Neuronal stem cell (in vitro differentiated cells): ENCODE results near the gene NLRC3.

ENCODE experiments used
- DNase-seq: peaks from one replicate; pipeline ENCODE4 v3.0.0-alpha.2; 2013; ENCODE audit warnings: low spot score
- H2AFZ ChIP-seq: one replicate; pipeline ENCODE4 v1.6.1; 2013; ENCODE audit warnings: mild to moderate bottlenecking, low read length, inconsistent platforms
- H2AK5ac ChIP-seq: 2 replicates; pipeline ENCODE4 v1.6.1; 2013; ENCODE audit warnings: low read depth, mild to moderate bottlenecking, inconsistent platforms, low read length, moderate library complexity, mixed read lengths
- H2BK120ac ChIP-seq: 2 replicates; pipeline ENCODE4 v1.6.1; 2013; ENCODE audit warnings: low read depth, mild to moderate bottlenecking, inconsistent platforms, low read length, moderate library complexity, mixed read lengths
- H2BK12ac ChIP-seq: one replicate; pipeline ENCODE4 v1.6.1; 2013; ENCODE audit warnings: low read length, inconsistent platforms
- H2BK15ac ChIP-seq: 2 replicates; pipeline ENCODE4 v1.6.1; 2013; ENCODE audit warnings: mild to moderate bottlenecking, low read length, inconsistent platforms, mixed read lengths
- H2BK5ac ChIP-seq: one replicate; pipeline ENCODE4 v1.6.1; 2013; ENCODE audit warnings: inconsistent platforms, mild to moderate bottlenecking, low read length, moderate library complexity
- H3K14ac ChIP-seq: one replicate; pipeline ENCODE4 v1.6.1; 2013; ENCODE audit warnings: low read length, inconsistent platforms
- H3K18ac ChIP-seq: 2 replicates; pipeline ENCODE4 v1.6.1; 2013; ENCODE audit warnings: low read length, inconsistent platforms
- H3K23ac ChIP-seq: 2 replicates; pipeline ENCODE4 v1.6.1; 2013; ENCODE audit warnings: low read depth, mild to moderate bottlenecking, mixed read lengths, low read length, inconsistent platforms; ENCODE audit not compliant: poor library complexity
- H3K27ac ChIP-seq: replicated peaks from 3 replicates; pipeline ENCODE4 v1.5.1; 2013; ENCODE audit warnings: low read length, inconsistent platforms
- H3K27me3 ChIP-seq, 3 experiments: 2 replicates each; pipeline ENCODE4 v1.6.1; 2013; ENCODE audit warnings: low read length in 3 of 3, mild to moderate bottlenecking in 2 of 3, inconsistent platforms in 1 of 3, low read depth in 1 of 3, mixed read lengths in 1 of 3, moderate library complexity in 1 of 3; ENCODE audit not compliant: control insufficient read depth in 3 of 3, insufficient read depth in 3 of 3
- H3K36me3 ChIP-seq, 2 donors: replicated peaks in 1 of 2; 2 replicates each; pipeline ENCODE4 v1.6.1; 2013; ENCODE audit warnings: low read length in 2 of 2; ENCODE audit not compliant: control insufficient read depth in 2 of 2, insufficient read depth in 2 of 2
- H3K4ac ChIP-seq: 2 replicates; pipeline ENCODE4 v1.6.1; 2013; ENCODE audit warnings: inconsistent platforms, mild to moderate bottlenecking, low read length, moderate library complexity
- H3K4me1 ChIP-seq, 2 donors: 1 replicate in 1 of 2; 2 replicates in 1 of 2; pipeline ENCODE4 v1.6.1; 2013; ENCODE audit warnings: low read length in 2 of 2, low read depth in 1 of 2; ENCODE audit not compliant: control insufficient read depth in 2 of 2, insufficient read depth in 1 of 2
- H3K4me2 ChIP-seq: one replicate; pipeline ENCODE4 v1.6.1; 2013; ENCODE audit warnings: mild to moderate bottlenecking, low read length, inconsistent platforms; ENCODE audit not compliant: insufficient read depth, poor library complexity, severe bottlenecking
- H3K4me3 ChIP-seq, 2 donors: 2 replicates each; pipeline ENCODE4 v1.5.1; 2013; ENCODE audit warnings: low read length in 2 of 2, mild to moderate bottlenecking in 2 of 2, inconsistent platforms in 1 of 2, moderate library complexity in 1 of 2
- H3K79me1 ChIP-seq: one replicate; pipeline ENCODE4 v1.6.1; 2013; ENCODE audit warnings: low read depth, mild to moderate bottlenecking, inconsistent platforms, low read length, moderate library complexity
- H3K9ac ChIP-seq: one replicate; pipeline ENCODE4 v1.6.1; 2013; ENCODE audit warnings: mild to moderate bottlenecking, low read depth, low read length, inconsistent platforms; ENCODE audit not compliant: poor library complexity
- H3K9me3 ChIP-seq, 2 donors: replicated peaks in 1 of 2; 2 replicates each; pipeline versions ENCODE3 to v1.6.1; 2013; ENCODE audit warnings: low read length in 2 of 2, mild to moderate bottlenecking in 2 of 2, inconsistent platforms in 1 of 2, low read depth in 1 of 2, mixed read lengths in 1 of 2, moderate library complexity in 1 of 2; ENCODE audit not compliant: control insufficient read depth in 2 of 2, insufficient read depth in 1 of 2
- H4K8ac ChIP-seq: one replicate; pipeline ENCODE4 v1.6.1; 2013; ENCODE audit warnings: low read depth, mild to moderate bottlenecking, inconsistent platforms, low read length, moderate library complexity
- H4K91ac ChIP-seq: one replicate; pipeline ENCODE4 v1.6.1; 2013; ENCODE audit warnings: low read length, low read depth, mild to moderate bottlenecking, inconsistent platforms; ENCODE audit not compliant: poor library complexity
- WGBS, 2 donors: extraction: QIAGEN DNeasy Blood & Tissue Kit; methylation state at CpG; one replicate each; pipeline ENCODE4 v1.1.7; 2013; ENCODE audit warnings: missing lambda C conversion rate in 2 of 2, mixed read lengths in 1 of 2; ENCODE audit not compliant: insufficient read length in 2 of 2, insufficient replicate concordance in 1 of 2; ENCODE audit errors: extremely low coverage in 2 of 2; 5-methylcytosine and 5-hydroxymethylcytosine counted together

Gene NLRC3

GRCh38 chr16:3495176-3495575 is 82.0 kb downstream of the NLRC3 start, which contains the start of gene C16orf90:
C16orf90 (minus strand) TSS chr16:3495489; CDS start chr16:3495421, 68 bp downstream.
- peak within 1 kb of the TSS; percentile 55 for H3K23ac ChIP-seq
- no peak within 1 kb of the TSS for H3K4me2 ChIP-seq
- no peak within 1 kb of the TSS for H2BK5ac ChIP-seq
- WGBS, 2 donors: no CpG with 5 or more reads among the region's 3 CpGs
- peaks cover 0 to 2% of the 10 kb centered on the region in 2 donors for H3K9me3 ChIP-seq
- peak within 1 kb of the TSS; percentile 88 for H2AK5ac ChIP-seq
- no peak within 1 kb of the TSS for H2BK12ac ChIP-seq
- H3K9ac ChIP-seq: peak within 1 kb of the TSS; percentile 37
- H4K8ac ChIP-seq: no peak within 1 kb of the TSS
- no peak for DNase-seq
- H3K18ac ChIP-seq: peak within 1 kb of the TSS; percentile 77
- H2AFZ ChIP-seq: peak within 1 kb of the TSS; percentile 22
- H3K36me3 ChIP-seq: no peaks in the 10 kb centered on the region
- peak within 1 kb of the TSS; percentile 49 for H2BK15ac ChIP-seq
- no peak within 1 kb of the TSS for H2BK120ac ChIP-seq
- H3K79me1 ChIP-seq: peaks cover 8% of the 10 kb centered on the region
- no peaks in the 10 kb centered on the region for H3K27me3 ChIP-seq
- H3K4me1 ChIP-seq: no peaks in the 10 kb centered on the region
- no peak within 1 kb of the TSS for H3K27ac ChIP-seq
- H3K4me3 ChIP-seq: no peak within 1 kb of the TSS
- peak within 1 kb of the TSS; percentile 17 for H3K14ac ChIP-seq
- no peak within 1 kb of the TSS for H4K91ac ChIP-seq
- no peak within 1 kb of the TSS for H3K4ac ChIP-seq

- no peak overlapping the region for H4K91ac ChIP-seq
- H3K14ac ChIP-seq: peak overlapping the region; percentile 17
- H3K4me2 ChIP-seq: no peak overlapping the region
- H4K8ac ChIP-seq: no peak overlapping the region
- H3K9me3 ChIP-seq: peaks cover 0 to 2% of the 10 kb centered on the region in 2 donors
- peak overlapping the region; percentile 49 for H2BK15ac ChIP-seq
- no peak for DNase-seq
- no peak overlapping the region for H2BK120ac ChIP-seq
- H3K4me1 ChIP-seq: no peaks in the 10 kb centered on the region
- no peaks in the 10 kb centered on the region for H3K27me3 ChIP-seq
- H2AFZ ChIP-seq: peak overlapping the region; percentile 22
- no peaks in the 10 kb centered on the region for H3K36me3 ChIP-seq
- H2BK12ac ChIP-seq: no peak overlapping the region
- H2BK5ac ChIP-seq: no peak overlapping the region
- peak overlapping the region; percentile 48 for H3K18ac ChIP-seq
- H3K23ac ChIP-seq: peak overlapping the region; percentile 55
- no peak overlapping the region for H3K4me3 ChIP-seq
- no peak overlapping the region for H3K27ac ChIP-seq
- no CpG with 5 or more reads among the region's 16 CpGs for WGBS, 2 donors
- H3K9ac ChIP-seq: no peak overlapping the region
- peak overlapping the region; percentile 88 for H2AK5ac ChIP-seq
- H3K4ac ChIP-seq: no peak overlapping the region
- H3K79me1 ChIP-seq: peaks cover 8% of the 10 kb centered on the region
Observed at GRCh38 chr16:3494386-3494973, 82.7 kb downstream of the NLRC3 start.

GRCh38 chr16:3492356-3492755 is 84.8 kb downstream of the NLRC3 start:
- no peak overlapping the region for H2AK5ac ChIP-seq
- H2BK15ac ChIP-seq: no peak overlapping the region
- no peak overlapping the region for H3K4ac ChIP-seq
- no peak overlapping the region for H3K27ac ChIP-seq
- H3K9ac ChIP-seq: no peak overlapping the region
- H3K36me3 ChIP-seq: peaks cover 6 to 8% of the 10 kb centered on the region in 2 donors
- no peak for DNase-seq
- H2AFZ ChIP-seq: no peak overlapping the region
- H3K4me2 ChIP-seq: no peak overlapping the region
- H3K27me3 ChIP-seq: no peaks in the 10 kb centered on the region
- peaks cover 11% of the 10 kb centered on the region for H3K79me1 ChIP-seq
- H3K23ac ChIP-seq: no peak overlapping the region
- H4K8ac ChIP-seq: peak overlapping the region; percentile 92
- no peak overlapping the region for H2BK5ac ChIP-seq
- H3K9me3 ChIP-seq: peaks cover 0 to 2% of the 10 kb centered on the region in 2 donors
- H3K18ac ChIP-seq: no peak overlapping the region
- no peaks in the 10 kb centered on the region for H3K4me1 ChIP-seq
- no peak overlapping the region for H2BK12ac ChIP-seq
- no peak overlapping the region for H3K14ac ChIP-seq
- peak overlapping the region in 1 of 2 donors; percentile 30 for H3K4me3 ChIP-seq
- H4K91ac ChIP-seq: no peak overlapping the region
- no CpG with 5 or more reads among the region's 10 CpGs for WGBS, 2 donors
- H2BK120ac ChIP-seq: no peak overlapping the region

DNA sequence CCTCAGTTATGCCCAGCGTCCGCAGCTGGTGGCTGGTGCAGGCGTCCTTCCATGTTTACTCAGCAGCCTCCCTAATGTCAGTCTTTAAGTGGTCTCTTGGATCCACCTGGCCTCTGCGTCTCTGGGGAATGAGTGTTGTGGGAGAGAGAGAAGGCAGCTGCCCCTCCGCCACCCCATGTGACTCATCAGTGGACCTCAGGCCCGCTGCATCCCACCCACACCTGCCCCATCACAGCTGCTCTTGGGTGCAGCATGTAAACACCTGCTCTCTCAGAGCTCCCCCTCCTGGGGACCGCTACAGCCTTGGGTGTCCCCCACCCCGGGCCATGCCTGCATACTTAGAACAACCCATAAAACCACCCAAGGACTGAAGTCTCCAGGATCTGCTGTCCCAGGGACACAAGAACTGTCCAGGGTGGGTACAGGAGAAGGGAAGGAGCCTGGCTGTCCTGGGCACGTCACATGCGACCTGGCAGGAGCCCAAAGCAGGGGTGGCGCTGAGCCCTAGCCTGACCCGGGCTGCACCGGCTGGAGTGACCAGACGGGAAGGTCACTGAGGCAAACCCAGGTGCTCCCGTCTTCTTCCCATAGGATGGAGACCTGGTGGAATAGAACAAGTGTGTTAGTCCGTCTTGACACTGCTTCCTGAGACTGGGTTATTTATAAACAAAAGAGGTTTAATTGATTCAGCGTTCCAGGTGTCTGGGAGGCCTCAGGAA is 86.1 kb downstream of the NLRC3 start:
- peak overlapping the region; percentile 82 for H4K8ac ChIP-seq
- no peaks in the 10 kb centered on the region for H3K4me1 ChIP-seq
- no peak overlapping the region for H3K4ac ChIP-seq
- no peak for DNase-seq
- peaks cover 0 to 3% of the 10 kb centered on the region in 2 donors for H3K9me3 ChIP-seq
- no peak overlapping the region for H3K27ac ChIP-seq
- H3K27me3 ChIP-seq: no peaks in the 10 kb centered on the region
- peaks cover 9 to 19% of the 10 kb centered on the region in 2 donors for H3K36me3 ChIP-seq
- no peak overlapping the region for H2BK120ac ChIP-seq
- H2BK12ac ChIP-seq: no peak overlapping the region
- no peak overlapping the region for H3K18ac ChIP-seq
- H2AFZ ChIP-seq: no peak overlapping the region
- H4K91ac ChIP-seq: no peak overlapping the region
- H3K79me1 ChIP-seq: peaks cover 12% of the 10 kb centered on the region
- H3K14ac ChIP-seq: no peak overlapping the region
- WGBS, 2 donors: no CpG with 5 or more reads among the region's 17 CpGs
- no peak overlapping the region for H2AK5ac ChIP-seq
- H2BK5ac ChIP-seq: no peak overlapping the region
- H3K4me2 ChIP-seq: no peak overlapping the region
- H3K4me3 ChIP-seq: no peak overlapping the region
- H2BK15ac ChIP-seq: no peak overlapping the region
- no peak overlapping the region for H3K9ac ChIP-seq
- H3K23ac ChIP-seq: no peak overlapping the region
